Measurements from ENCODE around the gene GABRG1. TPM values are rescaled to one million over a fixed set of nuclear protein-coding genes. Genes with fewer than 3 reads are reported as not detected.

The GABRG1 gene
- total RNA-seq, 4 donors from 2014 or later = under 0.01 TPM; not detected in 3

- intact Hi-C loops (cut with DNase I) = no loop called here
- H3K4me1 ChIP-seq = no peaks in the 10 kb centered on the region
- TF ChIP-seq POLR2AphosphoS5 (IDR thresholded peaks at IDR 0.05) = no peak
- no peak for TF ChIP-seq CTCF (IDR thresholded peaks at IDR 0.05)
- TF ChIP-seq POLR2A (IDR thresholded peaks at IDR 0.05; ENCODE audit: low read depth) = no peak
- TF ChIP-seq EP300 (IDR thresholded peaks at IDR 0.05) = no peak
- no peak for DNase-seq (ENCODE audit: extremely low spot score)
- H3K27me3 ChIP-seq = no peaks in the 10 kb centered on the region
- H3K36me3 ChIP-seq = no peaks in the 10 kb centered on the region
- H3K4me3 ChIP-seq = no peak overlapping the region
- no peak overlapping the region for H3K27ac ChIP-seq (replicated peaks in 1 of 4)
- no peaks in the 10 kb centered on the region for H3K9me3 ChIP-seq
Observed at GRCh38 chr4:46016306-46016705, 107.5 kb downstream of the GABRG1 start.

GRCh38 chr4:45992728-45993127 is 131.1 kb downstream of the GABRG1 start:
- H3K27me3 ChIP-seq = no peaks in the 10 kb centered on the region
- TF ChIP-seq POLR2A (IDR thresholded peaks at IDR 0.05; ENCODE audit: low read depth) (no peak), EP300 (IDR thresholded peaks at IDR 0.05) (no peak), POLR2AphosphoS5 (IDR thresholded peaks at IDR 0.05) (no peak), CTCF (IDR thresholded peaks at IDR 0.05) (no peak)
- no peak for DNase-seq (ENCODE audit: extremely low spot score)
- intact Hi-C loops (cut with DNase I) = no loop called here
- no peaks in the 10 kb centered on the region for H3K4me1 ChIP-seq
- H3K36me3 ChIP-seq = no peaks in the 10 kb centered on the region
- H3K4me3 ChIP-seq = no peak overlapping the region
- H3K9me3 ChIP-seq = no peaks in the 10 kb centered on the region
- no peak overlapping the region for H3K27ac ChIP-seq (replicated peaks in 1 of 4)

GRCh38 chr4:45989775-45990174 is 134.1 kb downstream of the GABRG1 start:
- H3K9me3 ChIP-seq = no peaks in the 10 kb centered on the region
- H3K27me3 ChIP-seq = no peaks in the 10 kb centered on the region
- DNase-seq (ENCODE audit: extremely low spot score) = no peak
- no peak overlapping the region for H3K4me3 ChIP-seq
- 70% methylated on average over 1 of the region's 1 CpG for WGBS
- H3K27ac ChIP-seq (replicated peaks in 1 of 4) = no peak overlapping the region
- H3K36me3 ChIP-seq = no peaks in the 10 kb centered on the region
- TF ChIP-seq POLR2AphosphoS5 (IDR thresholded peaks at IDR 0.05) (no peak), POLR2A (IDR thresholded peaks at IDR 0.05; ENCODE audit: low read depth) (no peak), EP300 (IDR thresholded peaks at IDR 0.05) (no peak), CTCF (IDR thresholded peaks at IDR 0.05) (no peak)
- intact Hi-C loops (cut with DNase I) = no loop called here
- H3K4me1 ChIP-seq = no peaks in the 10 kb centered on the region

GRCh38 chr4:45987858-45988257 is 136.0 kb downstream of the GABRG1 start:
- no peak overlapping the region for H3K4me3 ChIP-seq
- H3K9me3 ChIP-seq = no peaks in the 10 kb centered on the region
- no peaks in the 10 kb centered on the region for H3K27me3 ChIP-seq
- no peak for DNase-seq (ENCODE audit: extremely low spot score)
- intact Hi-C loops (cut with DNase I) = no loop called here
- WGBS = 78% methylated on average over 1 of the region's 1 CpG
- H3K36me3 ChIP-seq = no peaks in the 10 kb centered on the region
- H3K4me1 ChIP-seq = no peaks in the 10 kb centered on the region
- no peak overlapping the region for H3K27ac ChIP-seq (replicated peaks in 1 of 4)
- TF ChIP-seq POLR2AphosphoS5 (IDR thresholded peaks at IDR 0.05) (no peak), POLR2A (IDR thresholded peaks at IDR 0.05; ENCODE audit: low read depth) (no peak), EP300 (IDR thresholded peaks at IDR 0.05) (no peak), CTCF (IDR thresholded peaks at IDR 0.05) (no peak)

Measured in esophagus muscularis mucosa (tissue), 4 donors.